Medulla oblongata (tissue), 1 donor: ENCODE data around the gene POMGNT2.
"Not testable (repeated sequence)": the region's sequence is repeated elsewhere in the genome, so short reads cannot be mapped to it uniquely, and the experiment has no call there.

Experiments
- DNase-seq: peaks from one replicate; pipeline ENCODE4 v3.0.0-alpha.2; 2015; ENCODE audit errors: extremely low spot score

The POMGNT2 gene

DNA sequence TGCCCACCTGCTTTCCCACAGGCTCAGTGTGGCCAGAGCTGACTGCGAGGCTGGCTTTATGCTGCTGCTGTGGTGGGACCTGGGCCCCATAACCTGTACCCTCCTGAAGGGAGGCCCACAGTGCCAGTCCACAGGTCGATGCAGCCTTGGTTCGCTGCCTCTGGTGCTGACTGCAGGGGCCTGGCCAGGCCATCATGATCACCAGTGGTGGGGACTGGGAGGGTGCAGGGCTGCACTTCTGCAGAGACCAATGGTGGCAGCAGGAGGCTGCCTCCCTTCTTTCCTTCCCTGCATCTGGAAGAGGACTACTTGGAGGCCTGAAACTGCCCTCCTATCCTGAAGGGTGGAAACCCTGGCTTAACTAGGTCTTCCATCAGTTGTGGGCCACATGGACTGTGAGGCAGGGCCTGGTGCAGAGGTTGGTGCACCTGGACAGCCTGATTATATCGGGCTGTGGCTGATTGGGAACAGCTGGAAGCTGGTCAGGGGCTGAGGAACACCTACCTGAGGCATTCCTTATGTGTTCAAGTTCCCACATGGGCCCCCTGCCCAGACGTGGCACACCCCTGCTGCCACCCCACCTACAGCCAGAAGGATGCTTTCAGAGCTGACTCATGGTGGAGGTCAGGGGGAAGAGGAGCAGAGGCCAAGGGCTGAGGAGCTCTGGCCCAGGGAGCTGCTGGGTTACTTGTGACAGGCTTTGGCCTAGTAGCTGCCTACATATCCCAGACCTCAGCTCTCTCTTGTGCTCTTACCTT is 29.8 kb downstream of the POMGNT2 start:
- DNase-seq = no peak

DNA sequence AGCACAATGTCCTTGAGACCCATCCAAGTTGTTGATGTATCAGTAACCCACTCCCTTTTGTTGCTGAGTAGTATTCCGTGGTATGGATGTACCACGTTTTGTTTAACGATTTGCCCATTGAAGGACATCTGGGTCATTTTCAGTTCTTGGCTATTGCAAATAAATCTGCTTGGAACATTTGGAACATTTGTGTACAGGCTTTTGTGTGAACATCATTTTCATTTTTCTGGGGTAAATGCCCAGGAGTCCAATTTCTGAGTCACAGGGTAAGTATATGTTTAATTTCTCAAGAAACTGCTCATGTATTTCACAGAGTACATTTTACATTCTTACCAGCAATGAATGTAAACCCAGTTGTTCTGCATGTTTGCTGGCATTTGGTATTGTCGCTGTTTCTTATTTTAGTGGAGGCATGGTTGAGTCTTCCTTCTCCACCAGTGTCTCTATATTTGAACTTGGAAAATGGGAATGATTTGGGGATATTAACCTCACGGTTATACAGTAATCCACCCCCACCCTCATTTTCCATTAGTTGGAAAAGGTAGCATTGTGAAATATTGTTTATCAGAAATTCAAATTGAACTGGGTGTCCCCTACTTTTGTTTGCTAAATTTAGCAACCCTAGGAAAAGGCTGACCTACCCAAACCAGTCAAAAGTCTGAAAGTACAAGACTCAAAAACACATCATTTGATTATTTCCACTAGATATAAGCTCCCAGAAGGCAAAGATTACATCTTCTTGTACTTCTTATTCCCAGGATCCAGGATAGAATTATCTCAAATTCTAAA is 30.8 kb downstream of the POMGNT2 start:
- no peak for DNase-seq

DNA sequence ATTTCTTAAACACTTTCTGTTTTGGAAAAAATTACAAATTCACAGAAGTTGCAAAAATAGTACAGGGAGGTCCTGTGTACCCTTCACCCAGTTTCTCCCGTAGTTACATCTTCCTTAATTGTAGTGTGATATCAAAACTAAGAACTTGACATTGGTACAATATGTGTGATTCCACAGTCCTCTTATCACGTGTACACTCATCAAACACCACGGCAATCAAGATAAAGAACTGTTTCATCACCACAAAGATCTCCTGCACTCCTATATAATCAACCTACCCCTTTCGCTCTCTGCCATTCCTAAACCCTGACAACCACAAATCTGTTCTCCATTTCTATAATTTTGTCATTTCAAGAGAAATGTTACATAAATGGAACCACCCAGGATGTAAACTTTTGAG is 31.4 kb downstream of the POMGNT2 start:
- no peak for DNase-seq

DNA sequence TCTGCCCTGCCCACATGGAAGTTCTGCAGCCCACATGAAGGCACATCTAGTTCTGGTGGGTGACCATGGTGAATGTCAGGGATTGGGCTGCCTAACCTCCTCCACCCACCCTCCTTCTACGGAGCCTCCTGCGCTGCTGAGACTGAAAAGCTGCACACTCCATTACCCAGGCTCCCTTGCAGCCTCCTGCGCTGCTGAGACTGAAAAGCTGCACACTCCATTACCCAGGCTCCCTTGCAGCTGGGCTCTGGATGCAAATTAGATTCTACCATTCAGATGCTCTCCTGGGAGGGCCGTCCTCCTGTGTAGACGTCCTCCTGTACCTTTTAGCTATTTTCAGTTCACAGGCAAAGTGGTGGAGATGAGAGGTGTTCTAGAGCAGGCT is 32.1 kb downstream of the POMGNT2 start:
- DNase-seq = no peak

DNA sequence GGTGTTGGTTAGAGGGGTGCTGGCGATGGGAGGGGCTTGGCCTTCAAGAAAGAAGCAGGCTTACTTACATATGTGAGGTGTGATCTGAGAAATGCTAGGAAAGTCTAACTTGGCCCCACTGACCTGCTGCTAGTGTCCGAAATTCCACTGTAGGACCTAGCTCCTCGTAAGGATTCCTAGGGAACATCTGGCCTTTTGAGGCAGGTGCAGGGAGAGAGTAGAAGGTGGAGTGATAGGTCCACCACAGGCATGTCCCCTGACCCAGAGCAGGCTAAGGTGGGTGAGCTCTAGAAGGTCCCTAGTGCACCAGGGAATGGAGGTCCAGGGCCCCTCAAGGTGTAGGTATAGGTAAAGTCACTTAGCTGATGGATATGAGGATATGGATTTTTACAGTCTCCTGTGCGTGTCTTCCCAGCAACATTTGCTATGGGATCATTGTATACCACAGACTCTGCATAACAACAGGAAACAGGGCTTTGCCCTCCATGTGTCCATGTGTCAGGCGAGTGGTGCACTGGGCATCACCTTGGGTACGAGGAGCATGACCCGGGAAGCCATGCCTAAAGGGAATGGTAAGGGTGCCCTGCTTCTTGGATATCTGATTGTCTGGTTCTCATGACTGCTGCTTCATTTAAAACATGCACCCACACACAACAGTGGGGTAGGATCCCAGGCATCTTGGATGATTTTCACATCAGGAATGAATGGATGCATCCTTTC is 32.6 kb downstream of the POMGNT2 start:
- no peak for DNase-seq

DNA sequence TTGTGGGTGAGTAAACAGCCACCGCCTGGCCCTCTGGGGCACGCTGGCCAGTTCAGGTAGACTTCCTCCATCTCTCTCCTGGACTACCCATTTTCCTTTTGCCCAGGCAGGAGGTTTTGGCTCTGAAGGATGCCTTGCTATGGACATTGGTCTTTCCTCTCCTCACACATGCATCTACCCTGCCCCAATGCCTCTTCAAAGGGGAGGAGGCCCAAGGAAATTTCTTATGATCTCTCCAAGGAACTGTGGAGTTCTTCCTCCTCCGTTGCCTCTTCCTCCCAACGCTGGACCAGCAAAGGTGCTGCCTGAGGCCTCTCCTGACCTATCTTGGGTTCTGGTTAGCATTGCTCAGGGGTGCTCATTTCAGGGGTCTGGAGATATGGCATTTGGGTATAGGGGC is 33.5 kb downstream of the POMGNT2 start:
- DNase-seq = no peak

DNA sequence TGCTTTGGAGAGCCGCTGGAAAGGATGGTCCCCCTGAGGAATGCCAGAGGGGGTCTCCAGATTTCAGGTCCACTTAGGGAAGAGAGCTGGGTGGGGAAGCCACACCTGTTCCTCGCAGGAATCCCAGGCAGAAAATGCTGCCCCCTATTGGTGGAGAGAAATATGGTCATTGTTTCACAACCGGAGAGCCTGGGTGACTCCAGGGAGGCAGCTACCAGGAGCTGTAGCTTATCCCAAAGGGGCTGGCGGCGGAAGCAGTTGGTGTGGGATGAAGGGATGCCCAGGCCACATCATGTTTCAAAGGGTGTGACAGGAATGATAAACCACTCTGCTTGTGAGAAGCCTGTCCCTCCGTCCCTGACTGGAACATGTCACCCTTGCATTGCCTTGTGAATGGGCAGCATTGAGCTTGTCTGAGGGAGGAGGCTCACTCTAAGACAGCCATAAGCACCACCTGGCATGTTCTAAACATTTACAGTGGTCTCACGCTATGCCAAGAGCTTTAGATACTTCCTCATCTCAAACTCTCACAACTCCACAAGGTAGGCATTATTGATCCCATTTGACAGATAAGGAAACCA is 34.5 kb downstream of the POMGNT2 start:
- DNase-seq = no peak

DNA sequence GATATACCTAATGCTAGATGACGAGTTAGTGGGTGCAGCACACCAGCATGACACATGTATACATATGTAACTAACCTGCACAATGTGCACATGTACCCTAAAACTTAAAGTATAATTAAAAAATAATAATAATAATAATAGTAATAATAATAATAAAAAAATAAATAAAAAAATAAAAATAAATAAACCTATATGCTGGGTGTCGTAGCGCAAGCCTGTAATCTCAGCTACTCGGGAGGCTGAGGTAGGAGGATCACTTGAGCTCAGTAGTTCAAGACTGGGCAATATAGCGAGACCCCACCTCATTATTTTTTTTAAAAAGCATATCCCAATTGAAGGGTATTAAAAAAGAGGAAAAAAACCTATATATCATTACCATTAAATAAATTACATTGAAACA is 35.2 kb downstream of the POMGNT2 start:
- DNase-seq = not testable (repeated sequence)

DNA sequence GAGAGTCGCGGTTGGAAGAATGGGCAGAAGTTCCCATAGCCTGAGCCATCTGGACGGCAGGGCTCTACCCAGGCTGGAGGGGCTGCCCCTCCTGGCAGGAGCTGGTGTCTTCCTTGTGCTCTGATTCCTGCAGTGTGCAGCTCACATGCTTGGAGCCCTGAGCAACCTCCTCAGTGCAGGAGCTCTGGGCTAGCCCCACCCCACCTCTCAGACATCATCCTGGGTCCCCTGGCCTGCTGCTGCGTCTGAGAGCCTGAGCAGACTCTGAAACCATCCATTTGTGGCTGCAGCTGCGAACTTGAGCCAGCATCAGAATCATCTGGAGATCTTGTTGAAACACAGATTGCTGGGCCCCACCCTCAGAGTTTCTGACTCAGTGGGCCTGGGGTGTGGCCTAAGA is 42.8 kb downstream of the POMGNT2 start:
- no peak for DNase-seq

DNA sequence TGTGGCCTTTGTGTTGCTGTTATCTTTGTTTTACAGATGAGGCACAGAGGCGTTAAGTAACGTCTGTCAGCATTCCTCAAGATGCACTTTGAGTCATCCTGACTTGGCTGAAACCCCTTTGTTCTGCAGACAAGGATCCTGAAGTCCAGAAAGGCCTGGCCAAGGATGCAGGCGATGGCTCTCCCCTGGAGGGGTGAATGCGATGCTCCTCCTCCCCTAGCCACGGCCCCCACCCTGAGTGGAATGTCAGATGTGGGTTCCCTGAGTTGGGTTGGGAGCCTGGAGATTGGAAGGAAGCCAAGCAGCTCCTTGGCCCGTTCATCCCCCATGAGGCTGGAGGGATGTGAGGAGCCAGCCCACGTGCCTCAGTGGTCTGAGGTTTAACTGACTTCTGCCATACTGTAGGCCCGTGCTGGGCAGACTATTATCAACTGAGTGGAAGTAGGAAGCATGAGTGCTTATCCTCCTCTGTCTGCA is 43.3 kb downstream of the POMGNT2 start:
- no peak for DNase-seq

DNA sequence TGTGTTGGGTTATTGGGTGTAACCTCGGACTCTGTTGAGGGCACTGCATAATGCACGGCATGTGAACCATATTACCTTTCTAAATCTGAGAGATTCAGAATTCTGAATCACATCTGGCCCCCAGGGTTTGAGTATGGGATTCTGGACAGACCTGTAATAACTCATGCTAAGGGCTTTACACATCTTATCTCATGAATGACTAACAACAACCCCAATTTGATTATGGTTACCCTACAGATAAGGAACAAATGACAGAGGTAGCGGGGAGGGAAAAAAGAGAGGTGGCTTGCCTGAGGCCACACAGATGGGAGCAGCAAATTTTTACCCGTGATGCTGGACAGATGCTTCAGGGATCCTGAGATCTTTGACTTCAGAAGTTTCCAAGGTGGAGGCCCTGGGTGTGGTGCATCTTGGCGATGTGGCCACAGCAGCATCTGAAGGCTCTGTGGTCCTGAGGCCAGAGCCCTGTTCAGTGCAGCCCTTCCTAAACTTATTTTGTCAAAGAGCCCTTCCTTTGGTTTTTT is 43.8 kb downstream of the POMGNT2 start:
- DNase-seq = no peak

DNA sequence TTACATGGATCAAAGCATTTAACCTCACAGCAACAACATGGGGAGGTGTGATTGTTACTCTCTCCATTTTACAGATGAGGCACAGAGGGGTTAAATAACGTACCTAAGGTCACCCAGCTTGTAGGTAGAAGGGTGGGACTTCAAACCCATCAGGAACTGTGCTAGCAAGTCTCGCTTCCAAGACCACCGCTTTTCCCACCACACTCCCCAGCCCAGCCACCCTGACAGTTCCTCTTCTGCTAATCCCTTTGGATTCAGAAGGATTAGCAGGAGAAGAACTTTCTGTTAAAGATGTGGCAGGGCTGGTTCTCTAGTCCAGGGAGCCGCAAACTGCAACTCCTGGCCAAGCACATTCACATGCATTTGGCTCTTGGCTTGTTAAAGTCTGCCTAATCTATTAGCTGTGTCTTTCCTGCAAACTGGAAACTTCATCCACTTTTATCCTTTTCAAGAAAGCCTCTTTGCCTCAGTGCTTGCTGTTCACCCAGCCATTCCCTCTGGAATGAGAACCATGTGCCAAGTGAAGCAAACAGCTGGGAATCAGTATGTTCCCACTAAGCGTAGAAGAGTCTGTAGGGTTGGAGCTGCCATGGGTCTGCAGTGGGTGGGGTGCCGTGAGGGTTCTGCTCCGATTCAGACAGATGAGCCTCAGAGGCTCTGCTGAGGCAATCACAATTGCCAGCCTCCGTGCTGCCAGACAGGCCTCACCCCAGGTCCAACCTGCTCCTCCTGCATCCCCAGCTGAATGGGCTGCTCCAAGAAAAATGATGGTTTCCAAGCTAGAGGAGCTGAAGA is 44.6 kb downstream of the POMGNT2 start:
- DNase-seq = no peak

DNA sequence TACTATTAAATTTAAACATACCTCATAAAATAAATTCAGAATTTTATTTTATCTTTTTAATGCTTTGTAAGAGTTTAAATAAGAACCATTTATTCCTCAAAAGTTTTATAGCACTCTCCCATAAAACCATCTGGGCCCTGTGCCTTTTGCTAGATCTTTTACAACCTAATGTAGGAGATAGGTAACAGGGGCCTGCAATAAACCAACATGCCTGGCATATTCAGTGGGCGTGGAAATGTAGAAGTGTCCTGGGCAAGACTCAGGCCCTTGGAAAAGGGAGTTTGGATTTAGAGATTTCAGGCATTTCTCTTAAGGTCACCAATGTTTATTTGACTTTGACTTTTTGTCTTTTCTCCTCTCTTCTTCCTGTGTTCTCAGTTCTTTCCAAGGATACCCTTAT is 46.4 kb downstream of the POMGNT2 start:
- DNase-seq = no peak

DNA sequence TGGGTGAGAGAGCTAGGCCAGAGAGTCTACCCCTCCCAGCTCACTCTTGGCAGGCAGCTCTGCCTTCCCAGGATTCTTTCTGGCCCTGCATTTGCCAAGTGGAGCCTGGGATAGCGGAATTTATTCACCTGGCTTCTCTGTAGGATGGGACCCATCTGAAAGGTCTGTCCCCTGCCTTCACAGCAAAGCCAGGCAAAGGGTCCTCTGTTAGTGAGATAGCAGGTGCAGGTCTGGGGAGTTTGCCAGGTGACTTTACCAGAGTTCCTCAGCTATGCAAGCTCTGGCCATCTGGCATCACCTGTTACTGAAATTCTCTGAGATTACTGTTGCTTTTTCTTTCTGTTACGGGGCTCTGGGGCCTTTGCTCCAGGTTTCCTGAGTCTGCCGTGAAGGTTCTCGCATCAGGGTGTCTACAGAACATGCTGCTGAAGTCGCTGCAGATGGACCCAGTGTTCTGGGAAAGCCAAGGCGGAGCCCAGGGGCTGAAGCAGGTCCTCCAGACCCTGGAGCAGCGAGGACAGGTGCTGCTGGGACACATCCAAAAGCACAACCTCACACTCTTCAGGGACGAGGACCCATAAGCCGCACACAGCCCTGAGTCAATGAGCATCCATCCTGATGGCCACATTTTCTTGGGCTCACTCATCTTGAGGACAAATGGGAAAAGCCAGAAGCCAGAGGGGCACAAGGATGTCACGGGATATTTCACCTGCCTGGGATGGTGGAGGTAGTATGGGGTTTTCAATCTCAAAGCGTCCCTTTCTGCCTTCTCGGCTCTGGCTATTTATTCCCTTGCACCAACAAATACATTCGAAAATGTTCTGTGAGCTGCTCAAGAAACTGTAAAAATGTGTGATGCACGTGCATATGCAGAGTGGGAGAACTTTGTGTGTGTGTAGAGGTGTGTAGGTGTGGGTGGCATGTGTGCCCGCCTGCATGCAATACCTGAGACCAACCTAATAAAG is 49.8 kb downstream of the POMGNT2 start:
- DNase-seq = no peak

DNA sequence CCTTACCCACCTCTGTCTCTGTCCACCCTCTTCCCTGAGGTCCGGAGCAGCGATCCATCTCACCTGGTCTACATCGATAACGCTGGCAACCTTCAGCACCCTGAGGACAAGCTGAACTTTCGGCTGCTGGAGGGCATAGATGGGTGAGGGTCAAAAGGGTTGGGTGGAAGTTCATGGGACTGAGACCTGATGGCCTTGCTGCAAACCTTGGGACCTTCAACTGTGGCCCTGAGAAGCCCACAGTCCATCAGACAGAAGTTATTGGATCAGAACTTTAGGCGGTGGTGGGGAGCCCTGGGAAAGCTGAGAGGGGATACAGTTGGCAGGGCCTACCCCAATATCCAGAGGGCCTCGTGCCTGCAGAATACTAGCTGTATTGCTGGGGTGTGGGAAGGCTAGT is 50.5 kb downstream of the POMGNT2 start:
- no peak for DNase-seq

DNA sequence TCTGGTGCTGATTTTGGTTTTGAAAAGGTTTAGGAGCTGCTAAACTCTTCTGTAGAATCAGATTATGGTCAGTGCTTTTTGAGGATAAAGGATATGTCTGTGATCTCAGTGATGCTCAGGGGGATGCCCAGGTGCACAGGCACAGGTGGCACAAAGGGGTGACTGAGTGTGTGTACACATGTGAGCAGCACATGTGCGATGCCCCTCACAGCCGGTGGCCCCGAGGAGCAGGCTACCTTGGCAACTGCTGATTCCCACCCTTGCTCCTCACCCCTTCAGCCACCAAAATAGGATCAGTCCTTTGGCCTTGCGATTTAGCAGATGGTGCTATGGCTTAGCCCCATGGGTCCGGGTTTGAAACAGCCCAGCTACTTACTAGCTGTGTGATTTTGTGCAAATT is 51.1 kb downstream of the POMGNT2 start:
- DNase-seq = no peak

DNA sequence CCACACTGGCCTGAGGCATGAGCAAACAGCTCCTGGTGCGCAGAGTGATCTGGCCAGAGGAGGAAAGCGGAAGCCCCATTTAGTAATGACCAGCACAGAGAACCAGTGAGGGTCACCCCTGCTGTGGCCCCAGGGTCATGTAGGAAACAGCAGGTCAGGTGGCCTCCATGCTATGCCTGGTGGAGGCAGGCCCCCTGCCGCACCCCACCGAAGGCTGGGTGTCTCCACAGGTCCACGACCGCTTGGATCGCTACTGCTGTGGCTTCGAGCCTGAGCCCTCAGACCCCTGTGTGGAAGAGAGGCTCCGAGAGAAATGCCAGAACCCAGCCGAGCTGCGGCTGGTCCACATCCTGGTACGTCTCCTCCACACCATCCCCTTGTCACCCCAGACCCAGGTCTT is 52.6 kb downstream of the POMGNT2 start:
- DNase-seq = no peak

DNA sequence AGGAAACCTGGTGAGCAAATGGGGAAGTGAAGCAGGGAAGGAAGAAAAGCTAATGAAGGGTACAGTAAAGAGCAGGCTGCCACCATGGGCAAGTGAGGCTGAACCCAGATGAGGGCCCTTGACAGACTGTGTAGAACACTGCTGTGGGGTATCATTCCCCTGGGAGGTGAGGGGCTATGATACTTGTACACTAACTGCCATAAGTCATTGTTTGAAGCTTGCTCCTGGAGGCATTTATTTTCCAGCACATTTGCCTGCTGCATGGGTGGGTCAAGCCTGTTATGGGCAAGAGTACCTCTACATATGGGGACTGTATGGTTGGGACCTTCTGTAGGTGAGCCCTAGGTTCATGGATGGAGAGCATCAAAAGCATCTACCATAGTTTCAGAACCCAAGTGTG is 57.4 kb downstream of the POMGNT2 start:
- no peak for DNase-seq

DNA sequence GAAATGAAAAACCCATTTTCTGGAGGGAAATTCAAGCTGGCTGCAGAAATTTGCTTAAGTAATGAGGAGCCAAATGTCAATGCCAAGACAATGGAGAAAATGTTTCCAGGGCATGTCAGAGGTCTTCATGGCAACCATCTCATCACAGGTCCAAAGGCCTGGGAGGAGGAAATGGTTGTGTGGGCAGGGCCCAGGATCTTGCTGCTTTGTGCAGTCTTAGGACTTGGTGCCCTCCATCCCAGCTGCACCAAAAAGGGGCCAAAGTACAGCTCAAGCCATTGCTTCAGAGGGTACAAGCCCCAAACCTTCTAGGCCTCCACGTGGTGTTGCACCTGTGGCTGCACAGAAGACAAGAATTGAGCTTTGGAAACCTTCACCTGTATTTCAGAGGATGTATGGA is 59.3 kb downstream of the POMGNT2 start:
- no peak for DNase-seq

DNA sequence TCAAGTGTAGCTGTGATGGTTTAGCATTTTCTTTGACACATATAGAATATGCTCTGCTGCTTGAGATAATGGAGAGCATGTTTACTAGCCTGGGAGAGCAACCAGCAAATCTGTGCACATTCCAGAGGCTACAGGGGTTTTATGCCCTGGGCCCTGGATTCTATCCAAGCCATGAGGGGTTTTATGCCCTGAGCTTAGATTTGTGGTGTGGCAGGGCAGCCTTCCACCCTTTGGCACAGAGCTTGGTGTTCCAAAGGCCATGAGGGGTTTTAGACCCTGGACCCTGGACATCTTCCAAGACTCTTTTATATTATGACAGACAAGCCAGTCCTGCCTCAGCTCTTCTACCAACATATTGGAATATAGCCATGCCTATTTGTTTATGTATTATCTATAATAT is 60.8 kb downstream of the POMGNT2 start:
- not testable (repeated sequence) for DNase-seq
